Hematopoietic multipotent progenitor cell treated with erythropoietin and hydrocortisone succinate and interleukin-3 and kit ligand, for 4 days (in vitro differentiated cells): Measurements from ENCODE around the gene CCDC30.

Experiments
- DNase-seq: peaks from one replicate; pipeline ENCODE4 v3.0.0-alpha.2; 2015

CCDC30 gene

DNA sequence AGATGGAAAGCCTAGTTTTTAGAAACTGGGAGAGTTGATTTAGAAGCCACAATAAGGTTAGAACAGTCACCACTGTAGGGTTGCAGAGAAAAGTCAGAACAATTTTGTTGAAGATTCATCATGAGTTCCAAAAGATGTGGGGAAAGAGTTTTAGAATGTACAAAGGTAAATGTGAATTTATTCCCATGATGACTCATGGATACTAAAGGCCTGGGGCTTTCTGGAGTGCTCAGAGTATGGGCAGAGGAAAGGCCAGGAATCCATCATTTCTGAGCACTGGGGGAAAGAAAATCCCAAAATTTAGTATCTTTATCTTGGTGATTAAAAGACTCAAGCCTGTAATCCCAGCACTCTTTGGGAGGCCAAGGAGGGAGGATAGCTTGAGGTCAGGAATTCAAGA, 236.9 kb downstream of the CCDC30 start:
- no peak for DNase-seq

DNA sequence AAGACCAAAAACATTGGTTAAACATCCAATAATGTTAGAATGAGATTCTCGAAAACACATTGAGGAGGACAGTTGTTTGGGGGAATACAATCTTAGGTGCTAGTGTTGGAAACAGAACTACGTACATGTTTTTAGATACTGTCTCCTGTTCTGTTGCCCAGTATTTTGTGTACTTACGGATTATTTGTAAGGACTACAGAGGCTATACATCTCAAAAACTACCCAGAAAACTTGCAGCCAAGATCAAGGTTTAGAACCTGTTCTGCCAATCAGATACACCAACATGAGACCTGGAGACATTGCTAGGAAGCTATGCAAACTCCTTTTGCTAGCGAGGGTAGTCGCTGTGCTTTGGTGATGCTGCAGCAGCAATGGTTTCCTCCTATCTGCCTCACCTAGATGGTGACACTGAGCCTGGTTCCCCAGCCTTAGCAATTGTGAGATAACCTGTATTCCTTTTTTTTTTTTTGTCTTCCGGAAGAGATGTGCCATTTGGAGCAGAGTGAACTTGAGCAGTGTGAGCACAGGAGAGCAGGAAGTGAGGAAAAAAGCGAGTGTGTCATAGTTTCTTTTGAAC, 240.9 kb downstream of the CCDC30 start:
- DNase-seq = no peak
